Measurements from ENCODE around the gene MAVS.

DNA sequence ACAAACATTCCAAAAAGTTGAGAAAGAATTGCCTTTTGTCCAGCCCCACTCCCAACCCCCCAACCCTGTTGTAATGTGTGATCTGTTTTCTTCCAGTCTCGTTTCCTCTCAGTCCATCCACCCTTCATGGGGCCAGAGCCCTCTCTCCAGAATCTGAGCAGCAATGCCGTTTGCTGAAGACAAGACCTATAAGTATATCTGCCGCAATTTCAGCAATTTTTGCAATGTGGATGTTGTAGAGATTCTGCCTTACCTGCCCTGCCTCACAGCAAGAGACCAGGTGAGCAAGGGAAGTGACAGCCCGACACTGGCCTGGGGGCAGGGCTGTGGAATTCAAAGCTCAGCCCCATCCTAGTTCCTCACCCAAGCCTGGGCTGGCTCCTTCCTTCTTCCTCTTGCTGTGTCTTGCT is 7.8 kb downstream of the MAVS start:
- TF ChIP-seq, protein P1, sequence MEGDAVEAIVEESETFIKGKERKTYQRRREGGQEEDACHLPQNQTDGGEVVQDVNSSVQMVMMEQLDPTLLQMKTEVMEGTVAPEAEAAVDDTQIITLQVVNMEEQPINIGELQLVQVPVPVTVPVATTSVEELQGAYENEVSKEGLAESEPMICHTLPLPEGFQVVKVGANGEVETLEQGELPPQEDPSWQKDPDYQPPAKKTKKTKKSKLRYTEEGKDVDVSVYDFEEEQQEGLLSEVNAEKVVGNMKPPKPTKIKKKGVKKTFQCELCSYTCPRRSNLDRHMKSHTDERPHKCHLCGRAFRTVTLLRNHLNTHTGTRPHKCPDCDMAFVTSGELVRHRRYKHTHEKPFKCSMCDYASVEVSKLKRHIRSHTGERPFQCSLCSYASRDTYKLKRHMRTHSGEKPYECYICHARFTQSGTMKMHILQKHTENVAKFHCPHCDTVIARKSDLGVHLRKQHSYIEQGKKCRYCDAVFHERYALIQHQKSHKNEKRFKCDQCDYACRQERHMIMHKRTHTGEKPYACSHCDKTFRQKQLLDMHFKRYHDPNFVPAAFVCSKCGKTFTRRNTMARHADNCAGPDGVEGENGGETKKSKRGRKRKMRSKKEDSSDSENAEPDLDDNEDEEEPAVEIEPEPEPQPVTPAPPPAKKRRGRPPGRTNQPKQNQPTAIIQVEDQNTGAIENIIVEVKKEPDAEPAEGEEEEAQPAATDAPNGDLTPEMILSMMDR (IDR thresholded peaks at IDR 0.05; ENCODE audit: poor library complexity), result no peak
- TF ChIP-seq EZH2 (IDR thresholded peaks at IDR 0.05; ENCODE audit: borderline replicate concordance), result no peak
- TF ChIP-seq EZH2phosphoT487 (IDR thresholded peaks at IDR 0.05; ENCODE audit: low read depth, severe bottlenecking, unreplicated experiment), result no peak

All from hepatocyte (in vitro differentiated cells).